GM18517 (cell line): ENCODE results near the gene ARHGAP18.
A peak's percentile ranks its signal among the peaks of the same experiment; 100 is the strongest.

Source experiments
- ATAC-seq: cut with Tn5 transposase; IDR thresholded peaks from one replicate; pipeline ENCODE4 v1.9.1; 2021; ENCODE audit warnings: mild to moderate bottlenecking, moderate library complexity; ENCODE audit not compliant: unreplicated experiment

The ARHGAP18 gene

GRCh38 chr6:129672881-129673631 lies 36.9 kb downstream of the ARHGAP18 start:
- peak; percentile 84 for ATAC-seq

GRCh38 chr6:129672341-129672682 lies 37.7 kb downstream of the ARHGAP18 start:
- peak; percentile 10 for ATAC-seq

GRCh38 chr6:129671442-129672340 lies 38.3 kb downstream of the ARHGAP18 start:
- ATAC-seq, result peak; percentile 73

- ATAC-seq, result no peak
Observed at GRCh38 chr6:129670634-129671033, 39.3 kb downstream of the ARHGAP18 start.

- no peak for ATAC-seq
Observed at GRCh38 chr6:129667621-129668020, 42.4 kb downstream of the ARHGAP18 start.

GRCh38 chr6:129667034-129667433 lies 42.9 kb downstream of the ARHGAP18 start:
- no peak for ATAC-seq

- ATAC-seq, result no peak
Observed at GRCh38 chr6:129665555-129665954, 44.4 kb downstream of the ARHGAP18 start.

GRCh38 chr6:129663531-129663930 lies 46.4 kb downstream of the ARHGAP18 start:
- no peak for ATAC-seq

- peak; percentile 69 for ATAC-seq
Observed at GRCh38 chr6:129662980-129663431, 47.0 kb downstream of the ARHGAP18 start.

- peak; percentile 58 for ATAC-seq
Observed at GRCh38 chr6:129662406-129662766, 47.6 kb downstream of the ARHGAP18 start.

- peak; percentile 16 for ATAC-seq
Observed at GRCh38 chr6:129661536-129662405, 48.2 kb downstream of the ARHGAP18 start.

- ATAC-seq, result no peak
Observed at GRCh38 chr6:129660346-129660676, 49.7 kb downstream of the ARHGAP18 start.

GRCh38 chr6:129659590-129660345 lies 50.2 kb downstream of the ARHGAP18 start:
- no peak for ATAC-seq

GRCh38 chr6:129659167-129659566 lies 50.8 kb downstream of the ARHGAP18 start:
- ATAC-seq, result no peak

GRCh38 chr6:129657483-129657882 lies 52.5 kb downstream of the ARHGAP18 start:
- no peak for ATAC-seq

GRCh38 chr6:129655334-129655733 lies 54.6 kb downstream of the ARHGAP18 start:
- ATAC-seq, result no peak

- no peak for ATAC-seq
Observed at GRCh38 chr6:129653746-129654145, 56.2 kb downstream of the ARHGAP18 start.

GRCh38 chr6:129653229-129653628 lies 56.7 kb downstream of the ARHGAP18 start:
- no peak for ATAC-seq

GRCh38 chr6:129651291-129651691 lies 58.7 kb downstream of the ARHGAP18 start:
- ATAC-seq, result no peak

GRCh38 chr6:129648819-129649491 lies 61.0 kb downstream of the ARHGAP18 start:
- ATAC-seq, result no peak
